ENCODE measurements around the gene ACAA1. TPM values are rescaled to one million over a fixed set of nuclear protein-coding genes. Genes with fewer than 3 reads are reported as not detected.
A peak's percentile ranks its signal among the peaks of the same experiment; 100 is the strongest.

ACAA1 gene
- total and polyA plus RNA-seq, 9 of the 15 experiments (the other 6 are each of a cell fraction or from before 2014, with no cell fraction given), result 4.0 to 88.9 (median 57.2) TPM

DNA sequence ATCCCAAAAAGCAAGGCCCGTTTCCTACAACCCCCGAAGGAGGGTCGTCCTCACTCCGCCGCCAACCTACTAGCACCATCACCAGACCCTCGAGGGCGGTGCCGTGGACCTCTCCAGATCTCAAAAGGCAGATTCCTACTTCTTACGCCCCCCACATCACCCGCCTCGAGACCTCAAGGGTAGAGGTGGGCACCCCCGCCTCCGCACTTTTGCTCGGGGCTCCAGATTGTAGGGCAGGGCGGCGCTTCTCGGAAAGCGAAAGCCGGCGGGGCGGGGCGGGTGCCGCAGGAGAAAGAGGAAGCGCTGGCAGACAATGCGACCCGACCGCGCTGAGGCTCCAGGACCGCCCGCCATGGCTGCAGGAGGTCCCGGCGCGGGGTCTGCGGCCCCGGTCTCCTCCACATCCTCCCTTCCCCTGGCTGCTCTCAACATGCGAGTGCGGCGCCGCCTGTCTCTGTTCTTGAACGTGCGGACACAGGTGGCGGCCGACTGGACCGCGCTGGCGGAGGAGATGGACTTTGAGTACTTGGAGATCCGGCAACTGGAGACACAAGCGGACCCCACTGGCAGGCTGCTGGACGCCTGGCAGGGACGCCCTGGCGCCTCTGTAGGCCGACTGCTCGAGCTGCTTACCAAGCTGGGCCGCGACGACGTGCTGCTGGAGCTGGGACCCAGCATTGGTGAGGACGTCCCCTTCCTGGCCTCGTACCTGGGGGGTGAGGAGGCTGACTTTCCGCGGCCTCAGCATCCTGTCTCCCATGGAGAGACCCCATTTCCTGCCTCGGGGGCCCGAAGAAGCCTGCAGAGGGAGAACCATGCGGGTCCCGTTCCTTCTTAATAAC, 1.6 kb upstream of the ACAA1 start, which contains the start of gene MYD88 (continued):
- TF ChIP-seq MEIS2 (IDR thresholded peaks at IDR 0.05; ENCODE audit: partially characterized antibody) (no peak), ZNF311 (CRISPR knock-in tag; IDR thresholded peaks at IDR 0.05) (0 out of 2 replicates have a peak, but pooled peaks have one; percentile 8), ZNF316 (IDR thresholded peaks at IDR 0.05) (no peak), ARID1B (IDR thresholded peaks at IDR 0.05) (peak; percentile 42; the same call in 1 of the 2 replicates), XRCC3 (IDR thresholded peaks at IDR 0.05) (no peak), NFE2 (IDR thresholded peaks at IDR 0.05; ENCODE audit: low read depth) (no peak), CTBP1 (IDR thresholded peaks at IDR 0.05; ENCODE audit: borderline replicate concordance) (peak; percentile 77; the same call in 1 of the 2 replicates), DPF2 (IDR thresholded peaks at IDR 0.05) (peak; percentile 56; the same call in 1 of the 2 replicates), DNMT1 (IDR thresholded peaks at IDR 0.05) (no peak), HDGF (IDR thresholded peaks at IDR 0.05) (no peak), ZNF253 (CRISPR knock-in tag; conservative IDR thresholded peaks at IDR 0.05) (no peak), TCF7L2 (IDR thresholded peaks at IDR 0.05; ENCODE audit: low read depth, low read length) (no peak), ZNF695 (CRISPR knock-in tag; IDR thresholded peaks at IDR 0.05) (no peak), RCOR1 (IDR thresholded peaks at IDR 0.05; ENCODE audit: borderline replicate concordance in 1 of 2, low read depth in 2 of 2, low read length in 2 of 2) (peak in 1 of 2 experiments; percentile 35; a peak in 1 of 4 replicates), RBM17 (IDR thresholded peaks at IDR 0.05; ENCODE audit: borderline replicate concordance, low read depth, low read length) (no peak), KHSRP (IDR thresholded peaks at IDR 0.05) (no peak), RBBP5 (IDR thresholded peaks at IDR 0.05; ENCODE audit: borderline replicate concordance, insufficient read depth, low read length, poor library complexity, severe bottlenecking) (peak; percentile 52), PTTG1 (tag; IDR thresholded peaks at IDR 0.05; ENCODE audit: low read depth) (no peak), BRD4 (IDR thresholded peaks at IDR 0.05) (no peak), KDM4B (IDR thresholded peaks at IDR 0.05; ENCODE audit: borderline replicate concordance in 2 of 2, low read depth in 1 of 2) (0 out of 4 replicates have a peak, but pooled peaks of 1 of the 2 experiments have one; percentile 34), SMAD3 (CRISPR knock-in tag; conservative IDR thresholded peaks at IDR 0.05) (no peak), PHF20 (IDR thresholded peaks at IDR 0.05; ENCODE audit: partially characterized antibody) (peak; percentile 60), PTBP1 (IDR thresholded peaks at IDR 0.05; ENCODE audit: low read depth, low read length) (no peak), ETS2 (tag; IDR thresholded peaks at IDR 0.05; ENCODE audit: borderline replicate concordance, poor library complexity, severe bottlenecking) (no peak), ARNT (IDR thresholded peaks at IDR 0.05) (no peak)
- TF ChIP-seq, protein P1, sequence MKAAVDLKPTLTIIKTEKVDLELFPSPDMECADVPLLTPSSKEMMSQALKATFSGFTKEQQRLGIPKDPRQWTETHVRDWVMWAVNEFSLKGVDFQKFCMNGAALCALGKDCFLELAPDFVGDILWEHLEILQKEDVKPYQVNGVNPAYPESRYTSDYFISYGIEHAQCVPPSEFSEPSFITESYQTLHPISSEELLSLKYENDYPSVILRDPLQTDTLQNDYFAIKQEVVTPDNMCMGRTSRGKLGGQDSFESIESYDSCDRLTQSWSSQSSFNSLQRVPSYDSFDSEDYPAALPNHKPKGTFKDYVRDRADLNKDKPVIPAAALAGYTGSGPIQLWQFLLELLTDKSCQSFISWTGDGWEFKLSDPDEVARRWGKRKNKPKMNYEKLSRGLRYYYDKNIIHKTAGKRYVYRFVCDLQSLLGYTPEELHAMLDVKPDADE (conservative IDR thresholded peaks at IDR 0.05; ENCODE audit: control insufficient read depth, low read depth, low read length), result peak; percentile 60; the same call in 1 of the 2 replicates
- TF ChIP-seq, protein P2, sequence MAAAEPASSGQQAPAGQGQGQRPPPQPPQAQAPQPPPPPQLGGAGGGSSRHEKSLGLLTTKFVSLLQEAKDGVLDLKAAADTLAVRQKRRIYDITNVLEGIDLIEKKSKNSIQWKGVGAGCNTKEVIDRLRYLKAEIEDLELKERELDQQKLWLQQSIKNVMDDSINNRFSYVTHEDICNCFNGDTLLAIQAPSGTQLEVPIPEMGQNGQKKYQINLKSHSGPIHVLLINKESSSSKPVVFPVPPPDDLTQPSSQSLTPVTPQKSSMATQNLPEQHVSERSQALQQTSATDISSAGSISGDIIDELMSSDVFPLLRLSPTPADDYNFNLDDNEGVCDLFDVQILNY (CRISPR knock-in tag; IDR thresholded peaks at IDR 0.05), result peak; percentile 26; the same call in 1 of the 2 replicates
- TF ChIP-seq, protein P3, sequence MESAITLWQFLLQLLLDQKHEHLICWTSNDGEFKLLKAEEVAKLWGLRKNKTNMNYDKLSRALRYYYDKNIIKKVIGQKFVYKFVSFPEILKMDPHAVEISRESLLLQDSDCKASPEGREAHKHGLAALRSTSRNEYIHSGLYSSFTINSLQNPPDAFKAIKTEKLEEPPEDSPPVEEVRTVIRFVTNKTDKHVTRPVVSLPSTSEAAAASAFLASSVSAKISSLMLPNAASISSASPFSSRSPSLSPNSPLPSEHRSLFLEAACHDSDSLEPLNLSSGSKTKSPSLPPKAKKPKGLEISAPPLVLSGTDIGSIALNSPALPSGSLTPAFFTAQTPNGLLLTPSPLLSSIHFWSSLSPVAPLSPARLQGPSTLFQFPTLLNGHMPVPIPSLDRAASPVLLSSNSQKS (CRISPR knock-in tag; IDR thresholded peaks at IDR 0.05), result no peak

Measured in K562 (cell line).